SK-N-SH (cell line): Measurements from ENCODE around the gene TGFBI. TPM values are rescaled to one million over a fixed set of nuclear protein-coding genes. Genes with fewer than 3 reads are reported as not detected.

Source experiments
- CTCF ChIA-PET: fragments of 300-600, 350-600 bp; formaldehyde crosslinking; extraction: SDS; loops from one replicate; lab custom pipeline; 2021; lab: Yijun Ruan, JAX
- POLR2A ChIA-PET: fragments of 350-600 bp; sonication (Branson Sonifier 250); formaldehyde crosslinking; extraction: SDS; loops from one replicate; lab custom pipeline; 2020; ENCODE audit warnings: antibody characterized with exemption, inconsistent platforms; lab: Yijun Ruan, JAX
- DNase-seq: peaks from one replicate; pipeline ENCODE4 v3.0.0; 2012
- H2AFZ ChIP-seq: fragments of 200-600 bp; sonication (generic); 2 replicates; pipeline ENCODE4 v1.8.1; 2016; ENCODE audit warnings: antibody characterized with exemption, mild to moderate bottlenecking, low read depth
- H3F3A ChIP-seq: fragments of 200-600 bp; sonication (generic); replicated peaks from 2 replicates; pipeline ENCODE3; 2016; ENCODE audit warnings: antibody characterized with exemption, mild to moderate bottlenecking; ENCODE audit not compliant: insufficient read depth
- H3K27ac ChIP-seq, 2 experiments: fragments of 200-500 bp in 1 of 2; fragments of 200-600 bp in 1 of 2; sonication (Bioruptor generic) in 1 of 2; sonication (generic), shearing (Covaris generic) in 1 of 2; 2 replicates each; pipeline versions ENCODE4 v1.5.1 to v1.6.1; 2014 to 2016; ENCODE audit warnings: low read depth in 2 of 2, inconsistent platforms in 1 of 2, low read length in 1 of 2, mild to moderate bottlenecking in 1 of 2, mixed read lengths in 1 of 2
- H3K27me3 ChIP-seq: fragments of 200-600 bp; sonication (generic), shearing (Covaris generic); 2 replicates; pipeline ENCODE4 v1.6.1; 2016; ENCODE audit warnings: mixed run types; ENCODE audit not compliant: insufficient read depth
- H3K36me3 ChIP-seq, 2 experiments: fragments of 200-500 bp in 1 of 2; fragments of 200-600 bp in 1 of 2; sonication (Bioruptor generic) in 1 of 2; sonication (generic) in 1 of 2; replicated peaks in 1 of 2; 2 replicates each; pipeline versions ENCODE3 to v1.5.1; 2014 to 2016; ENCODE audit warnings: low read length in 1 of 2, mild to moderate bottlenecking in 1 of 2; ENCODE audit not compliant: insufficient read depth in 2 of 2, control insufficient read depth in 1 of 2
- H3K4me1 ChIP-seq, 2 experiments: fragments of 200-500 bp in 1 of 2; fragments of 200-600 bp in 1 of 2; sonication (Bioruptor generic) in 1 of 2; sonication (generic), shearing (Covaris generic) in 1 of 2; 2 replicates each; pipeline versions ENCODE4 v1.5.1 to v1.6.1; 2014 to 2016; ENCODE audit warnings: low read depth in 1 of 2, low read length in 1 of 2, mixed run types in 1 of 2; ENCODE audit not compliant: insufficient read depth in 2 of 2, control insufficient read depth in 1 of 2
- H3K4me2 ChIP-seq: fragments of 200-600 bp; sonication (generic), shearing (Covaris generic); 2 replicates; pipeline ENCODE4 v1.6.1; 2017; ENCODE audit warnings: mixed run types
- H3K4me3 ChIP-seq, 2 experiments: fragments of 200-500 bp in 1 of 2; fragments of 200-600 bp in 1 of 2; sonication (Bioruptor generic) in 1 of 2; sonication (generic), shearing (Covaris generic) in 1 of 2; 2 replicates each; pipeline versions ENCODE4 v1.5.1 to v1.8.1; 2014 to 2016; ENCODE audit warnings: low read depth in 2 of 2, inconsistent platforms in 1 of 2, low read length in 1 of 2, mild to moderate bottlenecking in 1 of 2, mixed read lengths in 1 of 2, moderate library complexity in 1 of 2
- H3K79me2 ChIP-seq: fragments of 200-600 bp; sonication (generic); 2 replicates; pipeline ENCODE4 v1.8.1; 2017; ENCODE audit warnings: mild to moderate bottlenecking; ENCODE audit not compliant: insufficient read depth
- H3K9ac ChIP-seq: fragments of 200-600 bp; sonication (generic); 2 replicates; pipeline ENCODE4 v1.6.1; 2017; ENCODE audit warnings: mixed run types
- H3K9me2 ChIP-seq: fragments of 200-600 bp; sonication (generic); 2 replicates; pipeline ENCODE4 v1.6.1; 2017; ENCODE audit warnings: mixed run types
- H3K9me3 ChIP-seq: fragments of 200-600 bp; sonication (generic); 2 replicates; pipeline ENCODE4 v1.6.1; 2017; ENCODE audit warnings: mixed run types, mild to moderate bottlenecking, moderate library complexity
- H4K20me1 ChIP-seq: fragments of 200-600 bp; sonication (generic); 2 replicates; pipeline ENCODE4 v1.6.1; 2017; ENCODE audit warnings: mild to moderate bottlenecking, mixed run types; ENCODE audit not compliant: insufficient read depth
- CTCF ChIP-seq: fragments of 200-600 bp; sonication (generic); IDR thresholded peaks from 2 replicates; pipeline ENCODE4 v1.6.1; 2017; ENCODE audit warnings: antibody characterized with exemption, mild to moderate bottlenecking, moderate library complexity
- ELF1 ChIP-seq: IDR thresholded peaks from 2 replicates; pipeline ENCODE4 v1.4.0; 2012
- EP300 ChIP-seq, 2 experiments: IDR thresholded peaks; 2 replicates each; pipeline versions ENCODE4 v1.4.0 to v1.6.1; 2012; ENCODE audit warnings: borderline replicate concordance in 1 of 2, low read depth in 1 of 2, low read length in 1 of 2
- GABPA ChIP-seq: IDR thresholded peaks from 2 replicates; pipeline ENCODE4 v1.4.0; 2012; ENCODE audit warnings: low read depth, mild to moderate bottlenecking
- MXI1 ChIP-seq: IDR thresholded peaks from 2 replicates; pipeline ENCODE4 v1.6.1; 2012; ENCODE audit warnings: mild to moderate bottlenecking, low read depth, low read length, improper control_type of control experiment
- NRF1 ChIP-seq: IDR thresholded peaks from 2 replicates; pipeline ENCODE4 v1.6.1; 2012; ENCODE audit warnings: low read depth, mild to moderate bottlenecking, low read length
- PBX3 ChIP-seq: IDR thresholded peaks from 2 replicates; pipeline ENCODE4; 2012
- REST ChIP-seq: IDR thresholded peaks from 2 replicates; pipeline ENCODE4 v1.6.1; 2012; ENCODE audit warnings: mild to moderate bottlenecking, low read depth, low read length, moderate library complexity
- RFX5 ChIP-seq: IDR thresholded peaks from 2 replicates; pipeline ENCODE4 v1.6.1; 2012; ENCODE audit warnings: mild to moderate bottlenecking, improper control_type of control experiment, low read length
- SMC3 ChIP-seq: IDR thresholded peaks from 2 replicates; pipeline ENCODE4 v1.6.1; 2012; ENCODE audit warnings: low read depth, low read length, improper control_type of control experiment
- USF2 ChIP-seq: fragments of 150-350 bp; IDR thresholded peaks from 2 replicates; pipeline ENCODE4 v1.6.1; 2017; ENCODE audit warnings: antibody characterized with exemption, low read length, low read depth, borderline replicate concordance
- WGBS: methylation state at CpG from one replicate; pipeline ENCODE4 v1.1.6; 2017; ENCODE audit warnings: low lambda C conversion rate; 5-methylcytosine and 5-hydroxymethylcytosine counted together
- polyA plus RNA-seq, 3 experiments: library from polyadenylated mRNA; depleted of rRNA; stranded (reverse); fragments of >200 nt; gene quantifications; 2 replicates each; pipeline ENCODE4 v1.2.3, GENCODE V29; 2012

TGFBI gene
- polyA plus RNA-seq, 1 of the 3 experiments (the other 2 are of a cell fraction) = 2,678 TPM

- no peaks in the 10 kb centered on the region for H3F3A ChIP-seq
- no peaks in the 10 kb centered on the region for H3K9me2 ChIP-seq
- TF ChIP-seq CTCF = 0 out of 2 replicates have a peak, but pooled peaks have one; percentile 7
- no peak for TF ChIP-seq EP300 (IDR thresholded peaks at IDR 0.05; ENCODE audit: borderline replicate concordance in 1 of 2, low read depth in 1 of 2, low read length in 1 of 2)
- H3K27ac ChIP-seq = no peak overlapping the region
- DNase-seq = no peak
- no peak overlapping the region for H3K4me2 ChIP-seq
- H3K79me2 ChIP-seq = no peaks in the 10 kb centered on the region
- H3K9ac ChIP-seq = no peak overlapping the region
- H3K9me3 ChIP-seq = no peaks in the 10 kb centered on the region
- no peaks in the 10 kb centered on the region for H4K20me1 ChIP-seq
- no peaks in the 10 kb centered on the region for H3K27me3 ChIP-seq
- POLR2A ChIA-PET = no interaction called here
- H3K4me1 ChIP-seq = no peaks in the 10 kb centered on the region; a peak in 1 of 4 replicates
- no peak overlapping the region for H2AFZ ChIP-seq
- H3K36me3 ChIP-seq = no peaks in the 10 kb centered on the region
- CTCF ChIA-PET = interaction anchor here (9.7 kb wide), 1 partner anchor 134 kb away, joined by 73 read pairs; no protein-coding TSS in a partner anchor
- no peak overlapping the region for H3K4me3 ChIP-seq
- 88% methylated on average over 18 of the region's 25 CpGs for WGBS
Measured at GRCh38 chr5:136079195-136079985, 50.6 kb downstream of the TGFBI start.

- no peaks in the 10 kb centered on the region for H3K9me2 ChIP-seq
- H3K27ac ChIP-seq = no peak overlapping the region
- no peak for TF ChIP-seq SMC3
- H3F3A ChIP-seq = no peaks in the 10 kb centered on the region
- no peaks in the 10 kb centered on the region for H4K20me1 ChIP-seq
- no peak overlapping the region for H3K4me3 ChIP-seq
- H3K9ac ChIP-seq = no peak overlapping the region
- H3K36me3 ChIP-seq = no peaks in the 10 kb centered on the region
- CTCF ChIA-PET = interaction anchor here (4.9 to 9.7 kb wide), 2 partner anchors 132 to 135 kb away, joined by 25 to 73 read pairs; no protein-coding TSS in a partner anchor
- no peak overlapping the region for H2AFZ ChIP-seq
- H3K27me3 ChIP-seq = no peaks in the 10 kb centered on the region
- POLR2A ChIA-PET = no interaction called here
- no peak for DNase-seq
- no peak overlapping the region for H3K4me2 ChIP-seq
- no peaks in the 10 kb centered on the region; a peak in 1 of 4 replicates for H3K4me1 ChIP-seq
- 96% methylated on average over 13 of the region's 13 CpGs for WGBS
- H3K9me3 ChIP-seq = no peaks in the 10 kb centered on the region
- no peaks in the 10 kb centered on the region for H3K79me2 ChIP-seq
Measured at GRCh38 chr5:136080113-136080482, 51.3 kb downstream of the TGFBI start.

GRCh38 chr5:136080483-136081216 is 51.9 kb downstream of the TGFBI start:
- no peaks in the 10 kb centered on the region; a peak in 1 of 4 replicates for H3K4me1 ChIP-seq
- WGBS = 86% methylated on average over 33 of the region's 34 CpGs
- no peak overlapping the region for H3K27ac ChIP-seq
- H3K9me3 ChIP-seq = no peaks in the 10 kb centered on the region
- DNase-seq = no peak
- ChIA-PET CTCF (interaction anchor here (0.7 to 9.7 kb wide), 8 partner anchors 45 to 194 kb away, joined by 3 to 73 read pairs (median 13); no protein-coding TSS in a partner anchor), POLR2A (no interaction called here)
- no peak overlapping the region for H2AFZ ChIP-seq
- no peak overlapping the region for H3K9ac ChIP-seq
- H3F3A ChIP-seq = no peaks in the 10 kb centered on the region
- H3K36me3 ChIP-seq = no peaks in the 10 kb centered on the region
- H3K79me2 ChIP-seq = no peaks in the 10 kb centered on the region
- H3K27me3 ChIP-seq = no peaks in the 10 kb centered on the region
- no peaks in the 10 kb centered on the region for H4K20me1 ChIP-seq
- H3K9me2 ChIP-seq = no peaks in the 10 kb centered on the region
- H3K4me2 ChIP-seq = no peak overlapping the region
- no peak overlapping the region for H3K4me3 ChIP-seq
- TF ChIP-seq ELF1 (no peak), MXI1 (no peak), SMC3 (no peak), GABPA (no peak), REST (no peak), PBX3 (no peak), NRF1 (no peak), USF2 (no peak), RFX5 (no peak)
